ENCODE results near the gene EPHA5.

Gene EPHA5

GRCh38 chr4:65340382-65341109, 329.7 kb downstream of the EPHA5 start:
- TF ChIP-seq GATA3 (IDR thresholded peaks at IDR 0.05; ENCODE audit: low read depth, low read length) (no peak), GATA2 (IDR thresholded peaks at IDR 0.05; ENCODE audit: low read depth, low read length) (no peak)

DNA sequence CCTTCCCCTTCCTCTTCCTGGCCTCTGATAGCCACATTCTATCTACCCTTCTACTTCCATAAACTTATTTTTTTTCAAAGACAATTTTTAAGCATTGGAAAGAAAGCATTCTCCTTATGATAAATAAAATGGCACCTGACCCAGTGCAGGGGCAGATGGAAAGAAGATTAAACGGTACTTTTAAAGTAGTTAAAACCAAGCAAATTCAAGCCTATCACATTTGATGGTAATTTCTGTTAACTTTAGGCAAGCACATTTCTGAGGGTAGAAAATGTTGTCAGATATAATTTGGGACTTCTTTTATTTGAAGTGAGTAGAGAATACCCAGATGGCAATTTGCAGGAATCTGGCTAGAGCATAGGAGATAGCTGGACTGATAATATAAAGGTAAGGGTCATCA, 332.9 kb downstream of the EPHA5 start:
- no peak for TF ChIP-seq GATA3 (IDR thresholded peaks at IDR 0.05; ENCODE audit: low read depth, low read length)
- no peak for TF ChIP-seq GATA2 (IDR thresholded peaks at IDR 0.05; ENCODE audit: low read depth, low read length)

DNA sequence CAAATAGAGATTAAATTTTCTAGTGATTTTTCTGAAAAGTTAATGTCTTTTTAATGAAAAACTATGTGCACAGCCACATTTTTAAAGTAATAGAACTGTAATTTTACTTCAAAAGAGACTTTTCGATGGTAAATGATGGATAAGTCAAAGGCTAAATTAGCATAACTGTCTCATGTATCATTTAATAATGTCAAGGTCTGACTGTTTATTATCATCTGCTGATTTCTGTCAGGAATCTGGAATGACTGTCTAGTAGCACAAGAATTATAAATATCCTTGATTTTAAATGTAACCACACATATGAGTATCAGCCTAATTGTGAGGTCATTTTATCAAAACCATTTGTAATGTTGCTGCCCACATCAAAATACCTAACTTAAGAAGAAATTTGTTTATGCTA, 333.8 kb downstream of the EPHA5 start:
- no peak for TF ChIP-seq GATA3 (IDR thresholded peaks at IDR 0.05; ENCODE audit: low read depth, low read length)
- no peak for TF ChIP-seq GATA2 (IDR thresholded peaks at IDR 0.05; ENCODE audit: low read depth, low read length)

DNA sequence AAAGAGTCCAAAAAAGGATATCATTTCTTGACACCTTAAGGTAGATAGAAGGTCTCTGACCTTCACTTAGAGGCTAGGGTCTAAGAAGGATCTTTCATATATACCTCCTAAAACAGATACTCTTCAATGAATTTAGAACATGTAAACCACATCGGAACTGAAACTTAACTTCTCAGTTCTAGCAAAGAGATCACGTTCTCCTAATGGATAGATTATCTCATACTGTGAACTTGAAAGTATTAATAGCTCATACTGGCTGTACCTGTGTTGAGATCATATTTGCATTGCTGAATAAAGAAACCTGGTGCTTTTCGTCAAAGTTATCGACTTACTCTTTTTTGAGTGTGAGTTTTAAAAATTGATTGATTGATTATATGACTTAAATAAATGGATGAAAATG, 353.8 kb downstream of the EPHA5 start:
- TF ChIP-seq GATA2 (IDR thresholded peaks at IDR 0.05; ENCODE audit: low read depth, low read length) = no peak

DNA sequence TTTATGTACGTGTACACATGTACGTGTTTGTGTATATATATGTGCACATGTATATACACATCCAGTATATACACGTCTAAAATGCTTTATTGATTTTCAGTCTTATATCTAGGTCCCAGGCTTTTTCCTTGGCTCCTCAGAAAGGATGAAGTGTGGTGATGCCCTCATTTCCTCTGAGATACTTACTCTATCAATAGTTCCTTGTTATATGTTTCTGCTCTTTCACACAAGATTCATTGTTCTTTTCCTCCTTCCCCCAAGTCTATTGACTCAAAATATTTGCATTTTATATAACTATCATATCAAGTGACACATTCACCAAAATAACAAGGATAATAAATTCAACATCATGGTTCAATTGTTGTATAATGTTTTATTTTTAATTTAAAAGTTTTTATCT, 359.2 kb downstream of the EPHA5 start:
- TF ChIP-seq GATA3 (IDR thresholded peaks at IDR 0.05; ENCODE audit: low read depth, low read length) (no peak), GATA2 (IDR thresholded peaks at IDR 0.05; ENCODE audit: low read depth, low read length) (no peak)

DNA sequence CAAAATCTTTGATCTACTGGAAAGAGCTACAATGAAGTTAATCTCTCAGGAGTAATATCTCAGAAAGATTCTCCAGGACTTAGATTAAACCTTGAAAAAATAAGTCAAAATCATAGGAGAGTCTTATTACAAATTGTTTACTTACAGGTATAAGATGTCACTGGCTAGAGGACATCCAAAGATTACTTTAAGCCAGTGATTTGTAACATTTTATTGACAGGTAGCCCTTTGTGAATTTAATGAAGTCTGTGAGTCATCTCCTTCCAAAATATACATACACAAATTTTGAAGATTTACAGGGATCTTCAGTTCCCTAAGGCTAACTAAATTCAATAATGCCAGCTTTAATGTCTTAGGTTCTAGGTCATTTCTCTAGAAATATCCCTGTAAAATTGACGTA, 359.7 kb downstream of the EPHA5 start:
- TF ChIP-seq GATA3 (IDR thresholded peaks at IDR 0.05; ENCODE audit: low read depth, low read length) = no peak
- TF ChIP-seq GATA2 (IDR thresholded peaks at IDR 0.05; ENCODE audit: low read depth, low read length) = no peak

- no peak for TF ChIP-seq GATA2 (IDR thresholded peaks at IDR 0.05; ENCODE audit: low read depth, low read length)
- no peak for TF ChIP-seq GATA3 (IDR thresholded peaks at IDR 0.05; ENCODE audit: low read depth, low read length)
Measured at GRCh38 chr4:65302145-65302544, 368.1 kb downstream of the EPHA5 start.

- TF ChIP-seq GATA2 (IDR thresholded peaks at IDR 0.05; ENCODE audit: low read depth, low read length) (no peak), GATA3 (IDR thresholded peaks at IDR 0.05; ENCODE audit: low read depth, low read length) (no peak)
Measured at GRCh38 chr4:65296246-65296645, 374.0 kb downstream of the EPHA5 start.

- no peak for TF ChIP-seq GATA2 (IDR thresholded peaks at IDR 0.05; ENCODE audit: low read depth, low read length)
- no peak for TF ChIP-seq GATA3 (IDR thresholded peaks at IDR 0.05; ENCODE audit: low read depth, low read length)
Measured at GRCh38 chr4:65287071-65287470, 383.2 kb downstream of the EPHA5 start.
